ENCODE data around the gene GDPD5.

The GDPD5 gene

GRCh38 chr11:75479597-75480145 lies 46.1 kb downstream of the GDPD5 start:
- no peak for DNase-seq
- intact Hi-C loops (cut with DNase I) = no loop called here

DNA sequence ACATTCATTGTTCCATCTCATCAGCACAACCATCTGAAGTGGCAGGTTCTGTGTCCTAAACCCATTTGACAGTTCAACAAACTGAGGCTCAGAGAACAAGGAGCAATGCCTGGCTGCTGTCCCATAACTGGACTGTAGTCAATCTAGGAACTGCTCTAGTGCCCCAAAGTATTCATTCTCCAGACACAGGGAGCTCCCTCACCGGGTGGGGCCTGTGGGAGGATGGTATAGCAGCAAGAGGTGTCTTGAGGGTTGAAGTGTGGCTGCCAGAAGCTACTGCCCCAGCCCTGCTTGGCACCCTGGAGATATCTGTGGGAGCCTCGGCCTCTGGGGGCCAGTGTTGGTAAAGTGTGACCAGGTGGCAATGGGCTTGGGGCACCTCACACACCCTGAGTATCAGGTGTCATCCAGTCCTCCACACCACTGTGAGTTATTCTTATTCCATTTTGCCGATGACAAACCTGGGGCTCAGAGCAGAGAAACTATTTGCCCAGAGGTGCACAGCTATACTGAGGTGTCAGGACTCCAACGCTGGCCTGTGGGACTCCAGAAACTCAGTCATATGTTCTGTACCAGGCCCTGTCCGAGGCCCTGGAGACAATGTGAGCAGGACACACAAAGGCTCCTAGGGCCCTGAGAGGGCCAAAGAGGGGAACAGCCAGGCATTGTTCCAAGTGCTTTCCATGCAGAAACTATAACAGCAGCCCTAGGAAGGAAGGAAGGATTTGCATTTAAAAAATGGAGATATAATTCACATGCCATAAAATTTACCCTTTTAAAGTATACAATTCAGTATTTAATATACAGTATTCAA lies 46.8 kb downstream of the GDPD5 start:
- DNase-seq = no peak
- intact Hi-C loops (cut with DNase I) = no loop called here

DNA sequence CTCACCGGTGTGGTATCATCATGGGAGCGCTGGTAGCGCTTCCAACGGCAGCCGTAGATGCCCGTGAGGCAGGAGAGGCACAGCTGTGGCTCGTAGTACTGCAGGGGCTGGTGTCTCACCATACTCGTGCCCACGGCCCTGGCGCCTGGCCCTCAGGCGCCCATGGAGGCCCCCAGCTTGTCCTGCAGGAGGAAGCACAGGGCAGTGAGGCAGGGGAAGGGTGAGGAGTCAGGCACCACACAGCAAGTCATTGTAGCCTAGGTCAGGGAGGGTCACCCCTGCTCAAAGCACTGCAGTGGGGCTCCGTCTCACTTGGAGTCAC lies 48.2 kb downstream of the GDPD5 start:
- DNase-seq = no peak
- intact Hi-C loops (cut with DNase I) = no loop called here

GRCh38 chr11:75476739-75477613 lies 48.8 kb downstream of the GDPD5 start:
- intact Hi-C loops (cut with DNase I) = no loop called here
- DNase-seq = no peak

GRCh38 chr11:75475767-75476650 lies 49.7 kb downstream of the GDPD5 start:
- DNase-seq = peak in 5 of 42 donors; percentile 2 to 40 (median 20)
- intact Hi-C loops (cut with DNase I) = no loop called here

DNA sequence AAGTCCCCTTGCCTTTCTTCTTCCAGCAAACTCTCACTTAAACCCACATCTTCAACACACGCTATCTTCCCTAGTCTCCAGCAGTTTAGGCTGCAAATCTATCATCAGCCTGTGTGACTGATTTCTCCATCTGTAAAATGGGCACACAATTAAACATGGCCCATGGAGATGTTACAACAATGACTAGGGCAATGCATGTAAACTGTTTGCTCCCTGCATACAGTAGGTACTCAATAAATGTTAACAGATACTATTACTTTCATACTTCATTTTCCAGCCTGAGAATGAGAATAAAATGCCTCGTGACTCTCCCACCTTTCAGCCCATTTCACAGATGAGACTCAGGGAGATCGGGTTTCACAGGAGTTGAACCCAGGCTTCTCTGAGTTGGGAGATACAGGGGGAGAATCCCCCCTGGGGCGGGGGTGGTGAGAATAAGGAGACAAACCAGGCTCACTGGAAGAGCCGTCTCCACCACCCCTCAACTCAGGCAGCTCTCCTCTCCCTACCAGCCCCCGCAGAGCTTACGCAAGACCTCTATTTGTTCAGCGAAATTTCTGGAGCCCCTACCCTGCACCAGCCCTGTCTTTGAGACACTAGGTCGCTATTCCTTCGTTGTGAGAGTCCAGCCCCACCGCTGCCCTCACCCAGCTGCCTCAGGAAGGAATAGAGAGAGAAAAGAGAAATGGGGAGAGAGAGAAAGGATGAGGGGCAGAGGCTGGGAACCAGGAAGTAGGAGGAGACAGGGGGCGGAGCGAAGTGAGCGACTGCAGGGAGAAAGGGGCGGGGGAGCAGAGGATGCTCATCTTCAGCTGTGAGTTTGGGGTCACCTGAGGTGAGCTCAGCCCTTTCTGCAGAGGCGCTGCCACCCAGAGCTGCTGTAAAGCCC lies 50.6 kb downstream of the GDPD5 start:
- peak; percentile 19 to 84 (median 64) for DNase-seq
- intact Hi-C loops (cut with DNase I) = no loop called here

DNA sequence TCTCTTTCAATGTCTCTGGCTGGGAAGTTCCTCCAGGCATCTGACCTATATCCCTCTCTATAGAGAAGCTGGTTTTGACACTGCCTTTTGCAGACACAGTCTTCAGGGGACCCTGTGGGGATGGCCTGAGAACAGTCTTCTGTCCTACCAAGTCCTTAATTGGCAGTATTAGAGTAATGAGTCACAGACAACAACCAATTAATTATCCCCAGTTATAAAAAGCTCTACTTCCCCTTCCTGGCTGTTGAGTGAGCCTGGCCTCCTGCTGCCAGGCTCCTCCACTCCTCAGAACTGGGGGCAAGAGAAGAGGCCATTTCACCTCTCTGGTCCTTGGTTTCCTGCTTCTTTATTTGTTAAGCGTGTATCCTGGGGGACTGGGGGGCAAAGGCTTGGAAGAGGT lies 51.5 kb downstream of the GDPD5 start:
- intact Hi-C loops (cut with DNase I) = no loop called here
- no peak for DNase-seq

GRCh38 chr11:75473684-75474083 lies 52.1 kb downstream of the GDPD5 start:
- DNase-seq = no peak

GRCh38 chr11:75472081-75472732 lies 53.5 kb downstream of the GDPD5 start:
- intact Hi-C loops (cut with DNase I) = no loop called here
- no peak for DNase-seq

More at GRCh38 chr11:75473684-75474083, 52.1 kb downstream of the GDPD5 start:
- intact Hi-C loops (cut with DNase I) = no loop called here

DNA sequence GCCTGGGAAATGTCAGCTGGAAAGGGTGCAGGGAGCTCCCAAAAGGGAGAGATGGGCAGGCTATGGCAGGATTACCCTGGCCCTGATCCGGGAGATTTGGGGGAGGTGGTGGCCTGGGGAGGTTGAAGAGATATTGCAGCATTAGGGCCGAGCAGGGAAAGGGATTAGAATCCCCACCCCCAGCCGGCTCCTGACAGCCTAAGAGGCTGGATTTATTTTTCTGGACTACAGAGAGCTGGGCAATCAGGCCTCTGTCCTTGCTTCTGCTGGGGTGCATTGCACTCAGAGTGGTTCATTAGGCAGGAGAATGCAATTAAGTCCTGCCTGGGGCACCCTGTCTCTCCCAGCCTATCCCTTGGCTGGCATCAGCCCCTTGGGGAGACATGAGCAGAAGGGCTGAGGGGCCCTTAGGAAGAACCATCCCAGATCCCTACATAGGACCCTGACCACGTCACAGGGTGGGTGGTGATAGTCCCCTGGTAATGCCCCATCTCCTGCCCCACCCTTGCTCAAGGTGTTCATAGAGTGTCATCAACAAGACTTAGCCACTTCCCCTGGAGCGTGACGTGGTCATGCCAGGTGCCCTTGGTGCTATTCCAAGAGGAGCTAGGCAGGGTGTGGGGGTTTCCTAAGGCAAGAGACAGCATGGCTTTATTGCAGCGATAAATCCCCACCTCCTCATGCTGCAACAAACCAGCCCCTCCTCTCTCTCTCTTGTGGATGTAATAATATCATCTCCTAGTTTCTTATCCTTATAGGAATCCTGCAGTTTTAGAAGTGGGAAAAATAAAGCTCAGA lies 54.4 kb downstream of the GDPD5 start:
- no peak for DNase-seq

GRCh38 chr11:75470476-75471080 lies 55.2 kb downstream of the GDPD5 start:
- intact Hi-C loops (cut with DNase I) = no loop called here

More for the DNA sequence above, 54.4 kb downstream of the GDPD5 start:
- intact Hi-C loops (cut with DNase I) = no loop called here

GRCh38 chr11:75469785-75470405 lies 55.8 kb downstream of the GDPD5 start:
- intact Hi-C loops (cut with DNase I) = no loop called here

More at GRCh38 chr11:75470476-75471080, 55.2 kb downstream of the GDPD5 start:
- no peak for DNase-seq

DNA sequence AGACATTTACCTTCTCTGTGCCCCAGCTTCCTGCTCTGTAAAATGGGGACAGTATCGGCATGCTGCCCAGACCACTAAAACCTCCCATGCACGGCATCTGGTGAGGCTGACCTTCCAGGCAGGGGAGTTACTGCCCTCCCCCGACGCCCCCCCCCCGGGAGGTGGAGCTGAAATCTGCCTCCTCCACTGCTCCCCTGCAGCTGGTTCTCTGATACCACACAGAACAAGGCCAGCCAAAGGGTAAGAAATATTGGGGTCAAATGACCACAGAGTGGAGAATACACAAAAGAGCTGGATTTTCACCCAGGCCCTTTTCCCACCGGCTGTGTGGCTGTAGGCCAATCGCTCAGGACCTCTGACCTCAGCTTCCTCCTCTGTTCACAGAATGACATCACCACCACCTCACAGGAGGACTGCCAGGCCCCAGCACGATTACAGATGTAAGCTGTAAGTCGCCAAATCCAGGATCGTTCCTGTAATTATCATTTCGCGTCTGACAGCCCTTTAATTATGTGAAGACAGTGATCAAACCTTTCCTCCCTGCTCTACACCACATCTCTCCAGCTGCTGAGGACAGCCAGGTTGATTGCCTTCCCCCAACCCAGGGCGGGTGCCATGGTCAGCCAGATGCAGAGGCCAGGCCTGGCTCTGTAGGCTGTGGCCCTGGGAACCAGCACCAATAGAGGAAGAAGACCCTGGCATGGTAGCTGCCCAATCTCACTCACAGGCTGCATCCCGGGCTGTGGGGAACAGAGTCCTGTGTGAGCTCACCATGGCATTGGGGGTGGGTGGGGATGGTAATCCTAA lies 57.0 kb downstream of the GDPD5 start:
- intact Hi-C loops (cut with DNase I) = no loop called here
- DNase-seq = no peak

More at GRCh38 chr11:75469785-75470405, 55.8 kb downstream of the GDPD5 start:
- DNase-seq = no peak

DNA sequence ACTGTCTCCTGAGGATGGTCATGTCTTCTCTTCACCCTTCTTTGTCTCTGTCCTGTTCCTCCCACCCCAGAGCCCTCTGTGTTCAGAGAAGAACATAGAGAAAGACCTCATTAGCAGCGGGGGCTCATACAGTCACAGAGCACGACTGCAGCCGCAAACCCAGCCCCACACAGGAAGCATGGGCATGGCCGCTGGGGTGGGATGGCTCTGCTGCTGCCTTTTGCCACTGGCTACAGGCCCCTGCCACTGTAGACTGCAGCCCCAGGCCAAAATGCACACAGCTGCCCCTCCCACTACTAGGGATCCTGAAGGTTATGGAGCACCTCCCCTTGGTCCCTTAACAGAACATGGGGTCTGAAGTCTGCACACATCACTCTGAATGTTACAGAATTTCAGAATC lies 57.9 kb downstream of the GDPD5 start:
- no peak for DNase-seq
- intact Hi-C loops (cut with DNase I) = no loop called here

DNA sequence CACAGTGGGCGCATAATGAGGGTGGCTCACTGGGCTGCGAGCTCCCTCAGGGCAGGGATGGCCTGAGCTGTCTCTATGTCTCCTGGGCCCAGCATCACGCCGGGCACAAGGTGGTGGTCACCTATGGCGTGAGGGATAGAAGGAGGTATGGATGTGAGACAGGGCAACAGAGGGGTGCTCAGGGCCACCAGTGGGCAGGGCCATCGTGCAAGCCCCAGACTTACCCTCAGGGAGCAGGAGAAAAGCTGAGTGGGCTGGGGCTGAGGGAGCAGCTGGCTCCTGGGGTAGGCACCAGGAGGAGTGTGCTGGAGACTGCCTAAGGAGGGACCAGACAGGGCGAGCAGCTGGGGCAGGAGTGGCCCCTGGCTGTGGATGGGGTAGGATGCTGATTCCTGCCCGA lies 58.4 kb downstream of the GDPD5 start:
- DNase-seq = no peak
- intact Hi-C loops (cut with DNase I) = no loop called here

Measured in head of caudate nucleus (tissue), 42 donors.